Kidney capillary endothelial cell (primary cell): ENCODE data around the gene AR.

Experiments
- DNase-seq: peaks from one replicate; pipeline ENCODE4 v3.0.0-alpha.2; 2018; ENCODE audit warnings: low spot score

AR gene

GRCh38 chrX:67543818-67544217, at the start of gene AR:
Gene AR, plus strand, starts transcription at chrX:67544021. Its CDS starts 1,126 bp downstream, at chrX:67545147.
- DNase-seq = no peak

GRCh38 chrX:67500617-67501016, 43.2 kb upstream of the AR start:
- DNase-seq = no peak

GRCh38 chrX:67503004-67503403, 40.8 kb upstream of the AR start:
- no peak for DNase-seq

- DNase-seq = no peak
Measured at GRCh38 chrX:67503453-67503852, 40.4 kb upstream of the AR start.

- DNase-seq = no peak
Measured at GRCh38 chrX:67520671-67521070, 23.1 kb upstream of the AR start.

- no peak for DNase-seq
Measured at GRCh38 chrX:67523002-67523681, 20.7 kb upstream of the AR start.

- DNase-seq = no peak
Measured at GRCh38 chrX:67523932-67524331, 19.9 kb upstream of the AR start.

- no peak for DNase-seq
Measured at GRCh38 chrX:67524428-67524827, 19.4 kb upstream of the AR start.

- no peak for DNase-seq
Measured at GRCh38 chrX:67524950-67525691, 18.7 kb upstream of the AR start.

GRCh38 chrX:67536564-67536963, 7.3 kb upstream of the AR start:
- DNase-seq = no peak

GRCh38 chrX:67538383-67538782, 5.4 kb upstream of the AR start:
- no peak for DNase-seq

- DNase-seq = no peak
Measured at GRCh38 chrX:67544281-67545035, 637 bp downstream of the AR start.

- no peak for DNase-seq
Measured at GRCh38 chrX:67545036-67545821, 1.4 kb downstream of the AR start.

GRCh38 chrX:67545893-67546495, 2.2 kb downstream of the AR start:
- DNase-seq = no peak

- no peak for DNase-seq
Measured at GRCh38 chrX:67546496-67547423, 2.9 kb downstream of the AR start.

- no peak for DNase-seq
Measured at GRCh38 chrX:67555578-67556203, 11.9 kb downstream of the AR start.

GRCh38 chrX:67558267-67558666, 14.4 kb downstream of the AR start:
- no peak for DNase-seq

GRCh38 chrX:67563469-67564448, 19.9 kb downstream of the AR start:
- DNase-seq = no peak

- DNase-seq = no peak
Measured at GRCh38 chrX:67564475-67564874, 20.7 kb downstream of the AR start.
